ENCODE measurements around the gene CDAN1.

DNA sequence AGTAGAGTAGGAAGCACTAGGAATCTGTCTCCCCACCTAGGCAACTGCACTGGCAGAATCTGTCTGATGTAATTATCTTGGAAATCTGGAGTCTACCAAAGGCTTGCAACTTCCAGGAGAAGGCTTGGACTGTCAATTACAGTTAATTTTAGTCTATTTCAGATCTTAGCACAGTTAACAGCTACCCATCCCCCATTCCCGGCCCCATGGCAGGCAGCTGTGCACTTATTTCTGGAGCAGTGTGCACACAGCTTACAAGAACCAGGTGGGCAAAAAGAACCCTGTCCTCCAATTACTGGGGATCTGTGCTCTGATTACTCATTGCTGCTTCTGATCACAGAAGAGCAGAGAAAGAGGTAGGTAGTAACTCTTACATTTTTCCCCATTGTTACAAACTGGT, 12.3 kb upstream of the CDAN1 start:
- no peak for TF ChIP-seq CTCF (IDR thresholded peaks at IDR 0.05)
- TF ChIP-seq POLR2A (IDR thresholded peaks at IDR 0.05): no peak
